ENCODE data around the gene ERFL.

- TF ChIP-seq CTCF (IDR thresholded peaks at IDR 0.05; ENCODE audit: borderline replicate concordance, extremely low read depth, low read length, poor library complexity, severe bottlenecking) (no peak), EZH2 (IDR thresholded peaks at IDR 0.05; ENCODE audit: borderline replicate concordance, low read depth, low read length, severe bottlenecking) (no peak)
Observed at GRCh38 chr19:41926028-41926762, 2.1 kb downstream of the ERFL start.
